NCI-H1092 treated with DMSO at 0.1 percent for 48 hours (cell line): ENCODE measurements around the gene MBD4.
"Not testable (repeated sequence)": the region's sequence is repeated elsewhere in the genome, so short reads cannot be mapped to it uniquely, and the experiment has no call there.

Experiments used
- DNase-seq: peaks from one replicate; lab custom pipeline; 2025; lab: John Stamatoyannopoulos, UW

MBD4 gene

DNA sequence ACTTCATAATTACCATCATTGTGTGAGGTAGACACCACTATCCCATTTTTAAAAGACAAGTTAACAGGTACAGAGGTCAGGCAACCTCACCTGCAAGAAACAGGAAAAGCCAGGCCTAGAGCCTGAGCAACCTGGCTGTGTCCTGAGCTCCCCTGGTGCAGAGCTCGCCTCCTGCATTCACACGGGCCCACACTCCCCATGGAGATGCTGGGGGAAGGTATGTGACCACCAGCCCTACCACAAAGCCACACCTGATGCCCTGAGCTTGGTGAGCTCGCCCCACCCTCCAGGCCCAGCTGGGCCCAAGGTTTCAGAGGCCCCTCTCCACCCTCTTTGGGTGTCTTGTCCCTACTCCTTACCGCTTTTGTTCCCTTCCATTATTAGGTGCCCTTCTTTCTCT is 10.1 kb downstream of the MBD4 start:
- DNase-seq = no peak

DNA sequence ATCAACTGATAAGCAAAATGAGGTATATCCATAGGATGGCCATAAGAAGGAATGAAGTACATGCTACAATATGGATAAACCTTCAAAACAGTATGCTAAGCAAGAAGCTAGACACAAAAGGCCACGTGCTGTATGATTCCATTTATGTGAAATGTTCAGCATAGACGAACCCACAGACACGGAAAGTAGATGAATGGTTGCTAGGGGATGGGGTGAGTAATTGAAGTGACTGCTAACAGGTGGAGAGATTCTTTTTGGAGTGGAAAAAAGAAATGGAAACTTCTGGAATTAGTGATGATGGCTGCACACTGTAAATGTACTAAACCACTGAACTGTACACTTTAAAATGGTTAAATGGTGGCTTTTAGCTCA is 10.7 kb downstream of the MBD4 start:
- no peak for DNase-seq

DNA sequence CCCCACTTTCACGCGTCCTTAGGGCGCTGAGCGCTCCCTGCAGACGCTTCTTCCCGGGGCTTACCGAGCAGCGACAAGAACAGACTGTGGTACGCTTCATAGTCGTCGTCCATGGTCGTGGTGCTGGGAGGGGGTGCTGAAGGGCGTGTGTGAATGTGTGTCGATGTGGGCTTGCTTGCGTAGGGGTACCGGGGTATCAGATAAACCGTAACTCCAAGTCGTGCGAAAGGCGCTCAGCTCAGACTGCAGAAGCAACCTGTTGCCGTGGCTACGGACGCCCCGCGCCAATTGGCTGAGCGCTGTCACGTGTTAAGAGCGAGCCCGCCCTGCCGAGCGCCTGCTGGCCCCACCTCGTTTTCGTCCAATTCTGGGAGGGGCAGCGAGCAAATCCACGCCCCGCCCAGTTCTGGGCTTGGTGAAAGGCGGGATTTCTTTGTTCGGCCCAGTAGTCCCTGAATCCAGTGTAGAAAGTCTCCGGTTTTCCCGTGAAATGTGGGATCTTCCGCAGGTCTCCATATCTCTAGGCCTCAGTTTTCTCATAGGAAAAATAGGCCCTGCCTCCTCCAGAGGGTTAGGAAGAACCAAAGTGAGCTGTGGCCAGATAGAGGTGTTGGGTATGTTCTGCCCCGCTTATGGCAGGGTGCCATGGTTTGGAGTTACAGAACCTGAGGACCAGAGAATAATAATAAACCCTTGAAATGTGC is 11.2 kb downstream of the MBD4 start, which contains the start of gene EFCAB12:
Gene EFCAB12 (minus strand): TSS at position 261 of the 704 bp plus-strand sequence. CDS start 148 bp downstream, at position 113.
- DNase-seq = peak; percentile 94

DNA sequence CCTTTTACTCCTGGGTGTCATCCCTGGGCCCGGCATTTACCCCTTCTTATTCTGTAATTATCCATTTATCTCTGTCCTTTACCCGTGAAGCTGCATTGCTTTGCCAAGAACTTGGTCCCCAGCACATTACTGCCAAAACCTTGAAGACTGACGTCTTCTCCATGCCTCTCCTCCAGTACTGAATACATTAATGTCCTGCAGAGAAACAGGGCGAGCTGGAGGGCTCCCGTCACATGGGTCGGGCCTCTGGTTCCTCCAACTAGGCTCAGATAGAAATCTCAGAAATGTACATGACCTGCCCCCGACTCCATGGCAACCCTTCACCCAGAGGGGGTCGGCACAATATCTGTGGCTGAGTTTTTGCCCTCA is 11.8 kb downstream of the MBD4 start:
- DNase-seq = no peak

DNA sequence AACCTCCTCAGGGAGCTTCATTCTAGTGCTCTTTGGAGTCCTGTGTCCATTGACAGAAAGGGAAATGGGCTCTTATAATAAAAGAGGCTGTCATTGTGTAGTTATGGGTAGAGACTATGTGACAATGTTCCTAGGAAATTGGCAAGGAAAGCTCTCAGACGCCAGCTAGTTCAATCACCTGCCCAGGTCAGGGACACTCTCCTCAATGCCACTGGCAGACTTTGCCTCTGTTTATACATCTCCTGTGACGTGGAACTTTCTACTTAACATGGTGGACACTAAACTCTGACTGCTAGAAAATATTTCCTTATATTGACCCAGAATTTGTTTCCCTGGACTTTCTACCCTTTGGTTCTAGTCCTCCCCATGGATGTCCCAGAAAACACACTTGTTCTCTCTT is 14.1 kb downstream of the MBD4 start:
- DNase-seq = no peak

DNA sequence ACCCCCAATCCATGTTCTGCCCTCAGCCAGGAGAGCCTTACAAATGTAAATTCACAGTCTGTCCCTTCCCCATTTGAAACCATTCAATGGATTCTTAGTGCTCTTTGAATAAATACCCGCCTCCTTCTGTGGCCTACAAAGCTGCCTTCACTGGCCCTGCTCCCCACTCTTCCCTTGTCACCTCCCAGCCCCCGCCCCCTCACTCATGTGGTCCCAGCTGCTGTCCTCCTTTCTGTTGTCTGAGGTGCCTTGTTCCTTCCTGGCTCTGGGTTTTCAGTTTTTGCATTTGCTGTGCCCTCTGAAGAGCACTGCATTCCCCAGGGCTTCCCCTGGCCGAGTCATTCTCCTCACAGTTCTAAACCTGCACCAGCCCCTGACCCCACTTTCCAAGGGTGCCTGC is 14.5 kb downstream of the MBD4 start:
- DNase-seq = no peak

DNA sequence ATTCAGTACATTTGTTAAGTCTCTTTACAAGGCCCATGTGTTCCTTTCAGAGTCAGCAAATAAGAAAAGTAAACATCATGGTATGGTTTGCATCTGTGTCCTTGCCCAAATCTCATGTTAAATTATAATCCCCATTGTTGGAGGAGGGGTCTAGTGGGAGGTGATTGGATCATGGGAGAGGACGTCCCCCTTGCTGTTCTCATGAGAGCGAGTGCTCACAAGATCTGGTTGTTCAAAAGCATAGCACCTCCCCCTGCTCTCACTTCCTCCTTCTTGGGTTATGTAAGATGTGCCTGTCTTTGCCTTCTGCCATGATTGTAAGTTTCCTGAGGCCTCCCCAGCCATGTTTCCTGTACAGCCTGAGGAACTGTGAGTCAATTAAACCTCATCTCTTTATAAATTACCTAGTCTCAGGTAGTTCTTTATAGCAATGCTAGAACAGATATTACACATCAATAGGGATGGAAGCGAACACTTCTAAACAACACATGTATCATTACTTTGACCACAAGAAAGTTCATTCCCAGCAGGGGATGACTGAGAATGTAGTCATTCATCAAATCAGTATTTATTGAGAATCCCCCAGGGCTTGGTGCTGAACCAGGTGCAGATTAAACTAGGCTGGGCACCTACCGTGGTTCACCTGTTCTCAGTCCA is 15.4 kb downstream of the MBD4 start:
- DNase-seq = no peak

DNA sequence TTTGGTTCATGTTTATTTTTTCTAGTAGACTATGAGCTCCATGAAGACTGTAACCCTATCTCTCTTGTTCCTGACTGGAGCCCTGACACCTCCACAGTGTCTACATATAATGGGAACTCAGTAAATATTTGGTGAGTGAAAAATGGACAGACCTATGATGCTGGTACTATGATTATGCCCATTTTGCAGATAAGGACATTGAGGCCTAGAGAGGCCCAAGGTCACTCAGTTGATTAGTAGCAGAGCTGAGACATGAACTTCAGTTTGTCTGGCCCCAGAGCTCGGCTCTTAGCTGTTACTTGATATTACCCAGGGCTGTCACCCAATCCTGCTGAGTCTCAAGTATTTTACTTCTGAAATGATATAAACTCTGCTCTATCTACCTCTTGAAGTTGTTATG is 16.9 kb downstream of the MBD4 start:
- no peak for DNase-seq

DNA sequence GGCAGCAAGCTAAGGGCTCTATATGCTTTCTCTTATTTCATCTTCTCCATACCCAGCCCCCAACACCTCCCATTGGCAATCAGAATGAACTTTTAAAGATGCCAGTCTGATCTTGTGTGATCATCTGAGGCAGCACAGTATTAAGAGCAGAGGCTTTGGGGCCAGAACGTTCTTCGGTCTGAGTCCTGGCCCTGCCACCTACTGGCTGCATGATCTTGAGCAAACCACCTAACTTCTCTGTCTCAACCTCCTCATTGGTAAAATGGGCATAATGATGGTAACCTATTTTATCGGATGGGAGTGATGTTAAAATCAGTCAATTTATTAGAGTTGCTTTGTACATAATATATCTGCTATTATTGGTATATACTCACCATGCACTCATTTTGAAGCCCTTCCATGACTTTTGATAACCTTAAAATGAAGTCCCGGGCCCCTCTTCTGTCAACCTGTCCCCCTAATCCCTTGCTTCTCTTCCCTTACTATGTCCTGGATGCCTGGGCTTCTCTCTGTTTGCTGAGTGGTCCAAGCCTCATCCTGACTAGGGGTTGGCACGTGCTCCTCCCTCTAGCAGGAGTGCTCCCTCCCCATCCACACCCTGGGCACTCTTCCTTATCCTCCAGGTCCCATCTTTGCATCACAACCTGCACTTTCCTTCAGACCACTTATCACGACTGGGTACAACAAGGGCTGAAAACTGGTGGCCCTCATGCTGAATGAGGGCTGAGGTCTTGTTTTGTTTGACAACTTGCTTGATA is 17.6 kb downstream of the MBD4 start:
- no peak for DNase-seq

DNA sequence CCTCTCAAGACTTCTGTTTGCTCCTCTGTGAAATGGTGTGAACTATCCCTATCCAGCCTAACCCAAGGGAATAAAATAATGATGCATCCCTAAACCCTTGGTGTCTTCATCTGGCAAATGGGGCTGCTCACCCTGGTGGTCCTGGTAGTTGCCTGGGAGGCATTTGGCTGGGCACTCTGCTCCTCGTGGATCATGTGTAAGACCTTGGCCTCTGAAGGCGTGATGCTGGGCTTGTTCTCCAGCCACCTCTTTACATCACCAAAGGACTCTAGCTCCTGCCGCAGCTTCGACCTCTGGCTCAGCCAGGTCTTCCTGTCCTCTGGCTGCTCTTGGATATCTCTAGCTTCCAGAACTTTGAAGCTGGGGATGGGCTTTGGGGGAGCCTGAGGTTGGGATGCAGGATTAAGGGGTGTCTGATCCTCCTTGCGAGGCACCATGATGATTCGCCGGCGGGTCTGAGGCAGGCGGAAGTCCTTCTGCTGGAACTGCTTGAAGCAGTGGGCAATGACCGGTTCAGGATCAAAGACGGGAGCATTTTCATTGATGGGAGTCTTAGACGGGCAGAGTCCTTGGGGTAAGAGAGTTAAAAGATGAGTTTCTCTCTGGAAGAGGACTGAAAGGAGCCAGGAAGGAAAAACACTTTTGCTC is 18.4 kb downstream of the MBD4 start:
- DNase-seq = no peak

DNA sequence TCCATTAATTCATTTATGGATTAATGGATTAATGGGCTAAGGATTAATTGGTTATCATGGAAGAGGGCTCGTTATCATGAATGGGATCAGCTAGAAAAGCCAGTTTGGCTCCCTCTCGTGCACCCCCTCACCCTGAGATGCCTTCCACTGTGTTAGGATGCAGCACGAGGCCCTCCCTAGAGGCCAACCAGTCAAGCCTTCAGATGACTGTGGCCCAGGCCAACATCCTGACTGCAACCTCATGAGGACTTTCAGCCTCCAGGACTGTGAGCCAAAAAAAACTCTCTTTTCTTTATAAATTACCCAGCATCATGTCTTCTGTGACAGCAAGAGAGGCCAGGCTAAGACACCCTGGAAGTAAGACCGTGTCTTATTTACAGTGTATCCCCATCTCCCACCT is 20.3 kb downstream of the MBD4 start:
- DNase-seq = no peak

DNA sequence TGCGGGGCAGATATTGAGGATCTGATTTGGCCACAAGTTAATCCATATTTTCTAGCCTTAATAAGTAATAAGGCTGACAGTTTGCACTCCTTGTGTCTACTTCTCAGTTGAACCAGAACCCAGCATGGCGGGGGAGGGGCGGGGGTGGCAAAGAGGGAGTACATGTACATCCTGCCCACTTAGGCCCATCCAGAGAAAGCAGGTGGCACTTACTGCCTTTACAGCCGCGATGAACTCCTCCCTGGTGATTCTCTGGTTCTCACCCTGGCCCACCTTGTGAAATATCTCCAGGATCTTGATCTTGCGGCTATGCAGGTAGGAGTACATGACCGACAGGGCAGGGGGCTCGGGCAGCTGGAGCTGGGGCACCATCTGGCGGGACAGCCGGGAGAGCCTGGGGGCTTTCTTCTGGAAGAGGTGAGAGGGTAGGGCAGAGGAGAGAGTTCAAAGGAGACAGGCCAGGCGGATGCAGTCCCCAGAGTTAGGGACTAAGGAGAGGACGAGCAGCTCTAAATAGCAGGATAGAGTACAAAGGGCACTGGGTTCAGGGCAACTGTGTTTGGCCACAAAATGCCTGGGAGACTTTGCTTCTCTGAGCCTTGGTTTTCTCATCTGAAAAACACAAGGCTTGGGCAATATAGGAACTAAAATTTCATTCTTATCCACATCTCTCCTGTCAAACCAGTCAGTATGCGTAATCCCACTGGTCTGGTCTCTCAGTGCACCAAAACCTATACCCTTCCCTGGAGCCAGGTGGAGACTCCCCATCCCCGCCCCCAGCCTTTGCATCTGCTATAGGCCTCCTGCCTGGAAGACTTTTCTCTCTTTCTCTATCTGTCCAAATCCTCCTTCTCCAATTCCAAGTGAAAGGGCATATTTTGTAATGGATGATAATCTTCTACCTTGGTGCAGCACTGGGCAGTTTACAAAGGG is 21.4 kb downstream of the MBD4 start:
- DNase-seq = no peak

DNA sequence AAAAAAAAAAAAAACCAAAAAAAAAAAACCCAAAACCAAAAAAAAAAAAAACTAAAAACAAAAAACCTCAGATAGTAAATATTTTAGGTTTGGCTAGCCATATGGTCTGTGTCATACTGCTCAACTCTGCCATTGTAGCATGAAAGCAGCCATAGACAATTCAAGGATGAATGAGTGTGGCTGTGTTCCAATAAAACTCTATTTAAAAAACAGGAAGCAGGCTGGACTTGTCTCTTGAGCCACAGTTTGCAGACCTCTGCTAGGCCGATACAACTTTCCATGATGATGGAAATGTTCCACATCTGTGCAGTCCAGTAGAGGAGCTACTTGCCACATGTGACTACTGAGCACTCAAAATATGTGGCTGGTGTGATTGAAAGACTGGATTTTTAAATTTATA is 22.4 kb downstream of the MBD4 start:
- DNase-seq = no peak

DNA sequence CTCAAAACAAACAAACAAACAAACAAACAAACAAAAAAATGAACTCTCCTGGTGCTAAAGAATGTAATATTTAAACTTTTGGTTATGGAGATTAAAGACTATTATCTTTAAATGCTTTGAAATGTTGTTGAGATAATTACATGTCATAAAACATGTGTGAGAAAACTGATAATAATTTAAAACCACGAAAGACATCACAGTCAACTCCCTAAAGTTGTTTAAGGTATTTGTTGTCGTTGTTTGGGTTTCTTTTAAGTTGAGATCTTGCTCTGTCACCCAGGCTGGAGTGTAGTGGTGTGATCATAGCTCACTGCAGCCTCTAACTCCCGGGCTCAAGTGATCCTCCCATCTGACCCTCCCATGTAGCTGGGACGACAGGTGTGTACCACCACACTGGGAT is 23.3 kb downstream of the MBD4 start:
- no peak for DNase-seq

DNA sequence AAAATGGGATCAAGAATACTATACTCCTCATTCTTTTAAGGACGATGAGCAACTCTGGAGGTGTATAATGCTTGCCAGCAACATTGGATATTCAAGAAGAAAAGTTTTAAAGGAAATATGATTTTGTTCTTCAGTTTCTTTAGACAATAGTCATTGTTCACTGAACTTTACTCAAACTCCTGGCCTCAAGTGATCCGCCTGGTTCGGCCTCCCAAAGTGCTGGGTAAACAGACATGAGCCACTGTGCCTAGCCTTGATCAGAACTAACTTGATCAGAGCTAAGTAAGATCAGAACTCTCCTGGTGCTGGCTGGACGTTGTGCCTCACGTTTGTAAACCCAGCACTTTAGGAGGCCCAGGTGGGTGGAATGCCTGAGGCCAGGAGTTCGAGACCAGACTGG is 23.9 kb downstream of the MBD4 start:
- DNase-seq = no peak

DNA sequence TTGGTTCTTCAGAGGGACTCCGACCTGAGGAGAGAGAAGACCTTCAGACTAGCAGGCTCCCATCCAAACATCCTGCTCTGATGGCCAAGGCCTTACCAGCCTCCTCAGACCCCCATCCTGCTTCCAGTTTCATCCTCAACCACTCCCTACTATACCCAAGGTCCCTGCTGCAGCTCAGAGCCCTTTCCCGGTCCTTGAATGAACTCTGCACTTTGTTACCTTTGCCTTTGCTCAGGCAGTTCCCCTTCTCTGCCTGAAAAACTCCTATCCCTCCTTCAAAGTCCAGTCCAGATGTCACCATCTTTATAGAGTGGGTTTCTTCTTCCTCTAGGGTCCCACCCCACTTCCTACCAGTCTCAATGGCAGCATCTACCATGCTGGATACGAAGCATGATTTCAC is 24.4 kb downstream of the MBD4 start:
- DNase-seq = no peak

DNA sequence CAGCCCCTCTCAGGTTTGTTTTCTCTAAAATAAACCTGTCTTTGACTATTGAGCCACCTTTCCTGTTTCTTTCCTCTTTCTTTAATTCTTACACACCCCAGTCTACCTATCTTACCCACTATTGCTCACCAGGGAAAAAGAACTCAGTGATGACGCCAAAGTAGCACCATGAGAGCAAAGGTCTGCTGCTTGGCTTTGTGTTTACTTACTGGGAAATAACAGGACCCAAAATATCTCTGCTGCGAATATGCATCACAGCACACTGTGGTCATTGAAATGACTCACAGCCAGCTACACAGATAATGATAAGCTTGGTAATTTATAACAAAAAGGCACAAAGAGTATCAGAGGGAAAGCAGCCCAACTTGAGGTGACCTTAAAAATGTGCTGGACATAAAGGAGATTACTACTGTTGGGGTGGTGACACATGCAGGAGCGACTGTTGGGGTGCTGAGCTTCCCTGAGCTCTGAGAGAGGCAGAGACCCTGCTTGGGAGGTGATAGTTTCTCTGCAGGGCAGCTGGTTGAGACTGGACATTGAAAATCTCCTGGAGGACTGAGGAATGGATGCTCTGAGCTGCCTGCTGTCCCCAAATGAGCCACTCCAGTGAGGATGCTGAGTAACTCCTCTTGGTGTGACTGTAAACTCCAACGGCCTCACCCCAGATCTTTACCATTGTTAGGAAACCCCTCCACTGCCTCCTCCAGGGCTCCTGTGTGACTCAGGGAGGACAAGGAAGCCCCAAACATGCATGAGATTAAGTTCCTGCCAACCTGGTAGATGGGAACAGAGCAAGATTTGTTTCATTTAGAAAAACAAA is 25.9 kb downstream of the MBD4 start:
- no peak for DNase-seq

DNA sequence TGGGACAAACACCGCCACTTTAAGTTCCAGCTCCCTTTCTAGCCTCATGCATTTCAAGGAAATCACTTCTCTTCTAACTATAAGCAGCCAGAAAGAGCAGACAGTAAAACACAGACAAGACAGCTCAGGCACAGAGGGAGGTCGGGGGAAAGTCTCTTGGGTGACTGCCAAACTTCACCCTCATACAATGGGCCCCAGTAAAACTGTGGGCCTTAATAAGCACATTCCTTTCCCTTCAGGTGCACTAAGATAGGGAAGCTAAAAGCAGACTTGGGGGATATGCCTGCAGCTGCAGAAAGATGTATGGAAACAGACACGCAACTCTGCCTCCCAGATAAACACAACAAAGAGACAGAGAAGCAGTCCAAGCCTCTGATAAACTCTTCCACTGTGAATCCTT is 26.5 kb downstream of the MBD4 start:
- not testable (repeated sequence) for DNase-seq

DNA sequence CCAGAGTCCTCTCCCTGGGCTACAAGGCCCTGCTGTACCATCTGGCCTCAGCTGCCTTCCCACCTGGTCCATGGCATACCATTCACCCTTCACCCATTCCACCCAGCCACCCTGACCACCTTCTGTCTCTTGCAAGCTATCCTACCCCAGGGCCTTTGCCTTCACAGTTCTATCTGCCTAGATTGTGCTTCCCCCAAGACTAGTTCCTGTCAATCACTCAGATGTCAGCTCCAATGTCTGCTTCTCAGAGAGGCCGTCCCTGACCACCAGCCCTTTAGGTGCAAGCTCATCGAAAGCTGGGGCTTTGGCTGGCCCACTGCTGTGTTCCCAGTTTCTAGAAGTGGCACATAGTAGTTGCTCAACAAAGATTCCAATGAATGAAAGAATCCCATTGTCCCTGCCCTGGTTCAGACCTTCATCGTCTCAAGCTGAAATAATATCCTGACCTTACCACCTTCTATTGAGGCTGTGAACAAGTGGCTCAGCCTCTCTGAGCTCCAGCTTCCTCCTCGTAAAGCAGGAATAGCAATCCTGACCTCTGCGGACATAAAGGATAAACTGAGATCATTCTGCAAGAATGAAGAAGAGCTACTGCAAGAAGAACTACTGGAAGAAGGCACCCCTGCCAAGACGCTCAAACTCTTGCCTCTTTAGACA is 27.1 kb downstream of the MBD4 start:
- DNase-seq = no peak

DNA sequence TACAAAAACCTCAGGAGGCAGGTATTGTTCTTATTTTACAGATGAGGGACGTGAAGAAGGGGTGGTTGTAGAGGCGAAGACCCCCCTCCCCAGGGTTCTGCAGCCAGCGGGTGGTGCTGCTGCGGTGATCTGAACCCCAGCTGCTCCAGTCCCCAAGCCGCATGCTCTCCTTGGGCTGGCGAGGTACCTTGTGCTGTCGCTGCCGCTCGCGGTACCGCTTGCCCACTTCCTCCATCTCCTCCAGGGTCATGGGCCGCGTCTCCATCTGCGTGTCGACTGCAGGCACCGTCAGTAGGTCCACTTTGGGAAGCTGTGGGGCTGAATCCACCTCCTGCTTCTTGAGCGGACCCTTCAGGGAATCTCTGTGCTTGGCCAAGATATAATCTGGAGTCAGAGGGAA is 28.8 kb downstream of the MBD4 start:
- no peak for DNase-seq
